ENCODE results near the gene TDO2.

DNA sequence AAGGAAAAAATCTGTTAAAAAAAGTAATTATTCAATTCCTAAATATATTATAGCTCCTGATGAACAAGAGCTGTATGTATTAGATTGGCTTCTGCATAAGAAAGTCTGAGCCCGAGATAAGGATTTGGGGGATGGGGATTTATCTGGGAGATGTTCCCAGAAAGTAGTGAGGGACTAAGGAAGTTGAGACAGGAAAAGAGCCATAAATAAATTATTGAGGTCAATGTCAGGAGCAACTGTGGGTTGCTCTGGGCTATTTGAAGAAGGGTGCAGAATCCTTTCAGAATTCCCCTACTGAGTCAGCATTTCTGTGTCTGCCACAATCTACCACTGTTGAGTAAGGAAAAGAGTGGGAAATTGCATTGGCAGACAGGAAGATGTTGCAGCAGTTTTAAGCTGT lies 3.1 kb upstream of the TDO2 start:
- TF ChIP-seq POLR2AphosphoS5 (IDR thresholded peaks at IDR 0.05; ENCODE audit: low read depth, low read length) = no peak
- no peak for TF ChIP-seq POLR2A (IDR thresholded peaks at IDR 0.05; ENCODE audit: low read depth, low read length)

Measured in GM12892 (cell line).